CD4-positive, alpha-beta T cell treated with Interleukin-17A for 4 hours (primary cell): ENCODE results near the gene CELSR2.
"Not testable (repeated sequence)": the region's sequence is repeated elsewhere in the genome, so short reads cannot be mapped to it uniquely, and the experiment has no call there.

Source experiments
- DNase-seq: peaks from one replicate; pipeline ENCODE4 v3.0.0-alpha.2; 2020; ENCODE audit warnings: mixed read lengths

The CELSR2 gene, protein sequence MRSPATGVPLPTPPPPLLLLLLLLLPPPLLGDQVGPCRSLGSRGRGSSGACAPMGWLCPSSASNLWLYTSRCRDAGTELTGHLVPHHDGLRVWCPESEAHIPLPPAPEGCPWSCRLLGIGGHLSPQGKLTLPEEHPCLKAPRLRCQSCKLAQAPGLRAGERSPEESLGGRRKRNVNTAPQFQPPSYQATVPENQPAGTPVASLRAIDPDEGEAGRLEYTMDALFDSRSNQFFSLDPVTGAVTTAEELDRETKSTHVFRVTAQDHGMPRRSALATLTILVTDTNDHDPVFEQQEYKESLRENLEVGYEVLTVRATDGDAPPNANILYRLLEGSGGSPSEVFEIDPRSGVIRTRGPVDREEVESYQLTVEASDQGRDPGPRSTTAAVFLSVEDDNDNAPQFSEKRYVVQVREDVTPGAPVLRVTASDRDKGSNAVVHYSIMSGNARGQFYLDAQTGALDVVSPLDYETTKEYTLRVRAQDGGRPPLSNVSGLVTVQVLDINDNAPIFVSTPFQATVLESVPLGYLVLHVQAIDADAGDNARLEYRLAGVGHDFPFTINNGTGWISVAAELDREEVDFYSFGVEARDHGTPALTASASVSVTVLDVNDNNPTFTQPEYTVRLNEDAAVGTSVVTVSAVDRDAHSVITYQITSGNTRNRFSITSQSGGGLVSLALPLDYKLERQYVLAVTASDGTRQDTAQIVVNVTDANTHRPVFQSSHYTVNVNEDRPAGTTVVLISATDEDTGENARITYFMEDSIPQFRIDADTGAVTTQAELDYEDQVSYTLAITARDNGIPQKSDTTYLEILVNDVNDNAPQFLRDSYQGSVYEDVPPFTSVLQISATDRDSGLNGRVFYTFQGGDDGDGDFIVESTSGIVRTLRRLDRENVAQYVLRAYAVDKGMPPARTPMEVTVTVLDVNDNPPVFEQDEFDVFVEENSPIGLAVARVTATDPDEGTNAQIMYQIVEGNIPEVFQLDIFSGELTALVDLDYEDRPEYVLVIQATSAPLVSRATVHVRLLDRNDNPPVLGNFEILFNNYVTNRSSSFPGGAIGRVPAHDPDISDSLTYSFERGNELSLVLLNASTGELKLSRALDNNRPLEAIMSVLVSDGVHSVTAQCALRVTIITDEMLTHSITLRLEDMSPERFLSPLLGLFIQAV (N-terminal part only)

DNA sequence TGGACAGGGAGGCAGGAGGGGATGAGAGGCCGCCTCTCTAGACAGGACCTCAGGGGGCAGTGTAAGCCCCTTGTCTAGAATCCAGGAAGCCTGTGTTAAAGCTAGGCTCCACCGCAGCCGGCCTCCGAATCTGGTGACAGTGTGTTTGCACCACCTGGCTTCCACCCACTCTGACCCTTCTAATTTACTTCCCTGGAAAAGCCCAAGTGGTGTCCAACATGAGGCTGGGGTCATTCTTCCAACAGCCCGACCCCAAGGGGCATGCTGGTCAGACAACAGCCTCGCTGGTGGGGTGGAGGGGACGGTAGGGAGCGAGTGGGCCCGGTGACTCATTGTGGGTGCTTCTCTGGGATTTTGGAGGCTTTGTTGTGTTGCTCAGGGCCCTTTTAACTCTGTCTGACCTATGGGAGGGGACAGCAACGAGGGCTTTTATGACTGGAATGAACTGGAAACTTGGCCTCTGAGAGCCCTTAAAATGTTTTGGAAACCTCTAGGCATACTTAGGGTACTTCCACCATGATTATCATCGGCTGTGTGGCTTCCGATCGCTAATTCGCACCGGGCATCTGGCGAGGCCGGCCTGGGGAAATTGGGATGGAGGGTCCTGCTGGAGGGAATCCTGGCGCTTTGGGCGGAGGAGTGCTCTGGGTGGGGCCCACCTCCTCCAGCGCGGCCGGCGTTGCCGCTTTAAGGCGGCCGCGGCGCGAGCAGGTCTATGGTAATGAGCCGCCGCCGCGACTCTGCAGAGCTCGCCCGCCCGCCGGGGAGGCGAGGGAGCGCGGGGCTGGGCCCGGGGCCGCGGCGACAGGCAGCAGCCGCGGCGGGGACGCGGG, at the start of gene CELSR2:
Gene CELSR2 (plus strand): TSS at position 743 of the 833 bp plus-strand sequence. CDS start 541 bp downstream, outside the sequence.
- peak; percentile 70 for DNase-seq

- DNase-seq, result peak; percentile 33
Observed at GRCh38 chr1:109199710-109200109, 49.6 kb upstream of the CELSR2 start.

DNA sequence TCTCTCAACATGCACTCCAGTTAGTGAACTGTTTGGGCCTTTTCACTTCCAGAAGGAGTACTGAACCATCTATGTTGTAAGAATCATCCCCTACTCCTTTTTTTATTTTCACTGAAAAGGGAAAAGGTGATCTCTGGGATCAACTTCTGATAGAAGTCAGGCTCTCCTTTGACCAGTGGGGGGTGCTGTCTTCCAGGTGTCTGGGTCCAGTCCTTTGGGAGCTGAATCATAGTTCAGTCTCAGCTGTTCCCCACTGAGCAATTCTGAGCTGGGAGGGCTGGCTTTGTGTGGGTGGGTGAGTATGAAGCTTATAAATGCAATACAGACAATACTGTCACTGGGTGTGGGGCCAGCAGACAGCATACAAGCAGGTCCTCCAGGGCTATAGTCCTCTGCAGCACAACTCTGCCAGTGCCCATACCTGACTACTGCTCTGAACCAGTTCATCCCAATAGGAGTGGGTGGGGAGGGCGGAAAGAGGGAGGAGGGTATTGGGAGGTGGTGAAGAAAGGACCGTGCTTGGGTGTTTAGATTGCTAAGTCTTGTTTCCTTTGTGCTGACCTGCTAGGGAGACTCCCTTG, 48.1 kb upstream of the CELSR2 start:
- DNase-seq, result peak; percentile 34

DNA sequence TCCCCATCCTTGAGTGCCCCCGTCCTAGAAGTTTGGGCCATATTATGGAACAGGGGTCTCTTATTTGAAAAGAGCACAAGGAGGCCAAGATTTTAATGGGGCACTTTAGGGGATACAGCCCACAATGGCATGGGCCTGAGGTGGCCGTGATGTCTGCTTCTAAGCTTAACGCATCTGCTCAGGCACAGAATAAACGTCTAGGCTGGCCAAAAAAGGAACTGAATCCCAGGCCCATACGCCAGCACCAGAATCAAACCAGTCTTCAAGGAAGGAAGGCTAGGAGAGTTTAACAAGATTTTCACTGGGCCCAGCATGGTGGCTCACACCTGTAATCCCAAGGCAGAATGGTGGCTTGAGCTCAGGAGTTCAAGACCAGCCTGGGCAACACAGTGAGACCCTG, 44.9 kb upstream of the CELSR2 start:
- no peak for DNase-seq

GRCh38 chr1:109206339-109206738, 43.0 kb upstream of the CELSR2 start:
- DNase-seq, result no peak

GRCh38 chr1:109207467-109208103, 41.8 kb upstream of the CELSR2 start:
- DNase-seq, result no peak

- no peak for DNase-seq
Observed at GRCh38 chr1:109208394-109208793, 40.9 kb upstream of the CELSR2 start.

DNA sequence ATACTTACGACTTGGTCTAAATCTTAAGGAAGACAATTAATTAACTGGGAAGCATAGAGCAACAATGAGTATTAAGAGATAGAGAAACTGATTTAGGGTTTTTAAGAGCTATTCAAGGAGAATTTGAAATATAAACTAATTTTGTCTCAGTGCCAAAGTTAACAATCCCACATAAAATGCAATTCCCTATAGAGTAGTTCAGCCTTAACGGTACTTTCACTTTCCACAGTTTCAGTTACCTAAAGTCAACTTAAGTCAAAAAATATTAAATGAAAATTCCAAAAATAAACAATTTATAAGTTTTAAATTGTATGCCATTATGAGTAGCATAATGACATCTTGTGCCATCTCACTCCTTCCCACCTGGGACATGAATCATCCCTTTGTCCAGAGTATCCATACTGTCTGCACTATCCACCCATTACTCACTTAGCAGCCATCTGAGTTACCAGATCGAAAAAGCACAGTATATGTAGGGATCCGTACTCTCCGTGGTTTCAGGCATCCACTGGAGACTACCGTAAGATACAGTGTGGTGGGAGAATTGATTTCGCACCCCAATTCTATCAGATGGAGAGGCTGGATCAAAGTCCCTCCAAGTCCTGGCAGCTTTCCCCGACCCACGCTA, 40.4 kb upstream of the CELSR2 start:
- no peak for DNase-seq

DNA sequence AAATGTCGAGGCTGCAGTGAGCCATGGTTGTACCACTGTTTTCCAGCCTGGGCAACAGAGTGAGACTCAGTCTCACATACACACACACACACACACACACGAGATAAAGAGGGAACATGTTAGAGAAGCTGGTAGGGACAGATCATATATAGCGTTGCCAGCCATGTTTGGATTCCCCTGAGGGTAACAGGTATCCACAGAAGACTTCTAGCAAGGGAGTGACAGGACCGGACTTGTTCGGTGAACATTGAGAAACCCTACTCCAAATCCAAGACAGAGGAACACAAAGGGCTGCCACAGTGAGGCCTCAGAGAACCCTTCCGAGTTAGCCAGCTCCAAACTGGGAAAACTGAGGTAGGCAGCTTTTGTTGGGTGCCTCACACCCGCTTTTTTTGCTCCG, 39.3 kb upstream of the CELSR2 start:
- no peak for DNase-seq

DNA sequence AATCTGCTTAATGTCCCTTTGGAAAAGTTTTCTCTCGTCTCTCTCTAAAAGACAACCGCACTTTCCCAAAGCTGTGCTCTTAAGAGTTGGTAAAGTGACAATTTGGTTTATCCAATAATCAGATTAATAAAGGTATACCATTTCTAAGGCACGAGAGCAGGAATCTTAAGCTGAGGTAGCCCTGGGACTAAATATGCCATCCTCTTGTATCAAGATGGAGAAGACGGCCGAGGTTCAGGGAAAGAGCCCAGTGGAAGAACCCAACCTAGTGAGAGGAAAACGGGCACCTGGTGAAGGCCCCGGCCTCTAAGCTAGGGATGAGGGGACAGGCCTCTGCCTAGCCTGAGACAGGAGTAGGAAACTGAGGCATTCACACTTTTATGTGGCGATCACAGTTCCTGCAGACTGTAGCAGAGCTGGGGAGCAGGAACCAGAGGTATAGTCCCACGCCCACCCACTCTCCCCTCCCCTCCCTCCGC, 36.0 kb upstream of the CELSR2 start:
- no peak for DNase-seq

DNA sequence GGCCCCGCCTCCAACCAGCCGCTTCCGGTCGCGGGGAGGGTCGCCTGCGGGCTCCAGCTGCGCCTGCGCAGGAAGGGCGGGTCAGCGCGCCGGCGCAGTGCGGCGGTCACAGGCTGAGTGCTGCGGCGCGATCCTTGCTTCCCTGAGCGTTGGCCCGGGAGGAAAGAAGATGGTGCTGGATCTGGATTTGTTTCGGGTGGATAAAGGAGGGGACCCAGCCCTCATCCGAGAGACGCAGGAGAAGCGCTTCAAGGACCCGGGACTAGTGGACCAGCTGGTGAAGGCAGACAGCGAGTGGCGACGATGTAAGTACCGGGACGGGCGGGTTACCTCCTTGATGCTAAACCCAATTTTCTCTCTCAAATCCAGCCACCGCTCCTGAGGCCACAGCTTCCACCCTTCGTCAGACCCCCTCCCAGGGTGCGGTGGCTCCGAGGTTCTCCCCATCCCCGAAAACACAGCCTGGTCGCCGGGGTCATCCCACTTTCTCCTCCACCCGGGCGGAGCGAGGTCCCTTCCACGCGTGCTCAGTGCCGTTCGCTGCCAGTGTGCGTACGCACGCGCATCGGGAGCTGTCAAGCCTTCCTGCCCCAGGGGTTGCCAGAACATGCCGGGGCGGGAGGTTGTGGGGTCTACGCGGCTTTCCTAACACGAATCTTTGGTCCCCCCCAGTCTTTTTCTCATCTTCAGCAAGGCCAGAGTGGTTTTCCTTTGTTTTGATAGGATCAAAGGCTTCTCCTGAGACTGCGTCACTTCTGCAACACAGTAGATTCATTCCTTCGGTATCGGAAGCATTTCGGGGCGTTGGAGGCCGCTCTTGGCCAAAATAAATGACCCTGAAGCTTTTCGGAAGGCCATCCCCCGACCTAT, 35.3 kb upstream of the CELSR2 start, which contains the start of gene SARS1:
Gene SARS1 (plus strand): TSS at position 95 of the 870 bp plus-strand sequence. CDS start 75 bp downstream, at position 170.
- DNase-seq, result peak; percentile 94

DNA sequence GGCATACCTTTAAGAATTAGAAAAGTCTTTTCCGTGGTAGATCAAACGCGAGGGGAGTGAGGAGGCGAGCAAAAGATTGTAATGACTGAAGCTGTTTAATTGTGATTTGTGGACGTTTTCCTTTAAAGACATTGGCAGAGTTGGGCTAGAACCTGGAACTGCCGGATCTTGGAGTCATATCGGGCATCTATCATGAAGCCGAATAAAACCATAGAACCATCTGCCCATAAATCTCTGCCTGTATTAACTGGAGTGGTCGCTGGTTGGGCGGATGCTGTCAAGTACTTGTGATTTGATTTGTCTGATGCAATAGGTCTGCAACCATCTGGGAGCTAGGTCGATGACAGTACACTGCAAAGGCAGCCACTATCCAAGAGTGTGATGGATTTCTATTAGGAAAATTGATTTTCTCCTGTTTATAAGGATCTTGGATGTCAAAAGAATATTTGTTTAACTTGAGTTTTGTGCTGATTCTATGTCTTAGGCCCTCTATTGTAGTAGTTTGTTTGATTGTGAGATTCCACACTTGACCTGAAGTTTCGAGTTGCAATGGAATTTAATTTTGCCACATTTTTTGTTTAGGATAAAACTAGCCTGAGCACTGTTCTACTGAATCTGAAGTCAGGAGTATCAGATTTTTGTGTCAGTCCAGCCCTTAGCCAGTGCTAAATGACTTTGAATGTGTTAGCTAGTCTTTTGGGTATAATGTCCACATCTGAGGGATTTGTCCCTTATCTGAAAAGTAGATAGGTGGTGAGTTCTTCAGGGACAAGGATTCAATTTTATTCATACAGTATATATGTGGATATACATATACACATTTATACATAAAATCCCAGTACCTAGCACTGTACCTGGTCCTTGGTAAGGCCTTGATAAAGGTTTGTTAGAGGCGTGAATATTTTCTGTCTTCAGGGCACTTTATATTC, 34.4 kb upstream of the CELSR2 start:
- peak; percentile 41 for DNase-seq

DNA sequence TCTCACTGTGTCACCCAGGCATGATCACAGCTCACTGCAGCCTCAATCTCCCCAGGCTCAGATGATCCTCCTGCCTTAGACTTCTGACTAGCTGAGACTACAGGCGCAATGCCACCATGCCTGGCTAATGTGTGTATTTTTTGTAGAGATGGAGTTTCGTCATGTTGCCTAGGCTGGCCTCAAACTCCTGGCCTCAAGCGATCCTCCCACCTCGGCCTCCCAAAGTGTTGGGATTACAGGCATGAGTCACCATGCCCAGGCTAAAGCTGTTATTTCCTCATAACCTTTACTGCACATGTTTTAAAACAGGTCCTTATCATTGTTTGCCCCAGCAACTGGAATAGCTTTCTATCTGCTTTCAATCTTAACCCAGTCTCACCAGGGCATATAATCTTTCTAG, 32.7 kb upstream of the CELSR2 start:
- DNase-seq, result no peak

- DNase-seq, result no peak
Observed at GRCh38 chr1:109218516-109218915, 30.8 kb upstream of the CELSR2 start.

DNA sequence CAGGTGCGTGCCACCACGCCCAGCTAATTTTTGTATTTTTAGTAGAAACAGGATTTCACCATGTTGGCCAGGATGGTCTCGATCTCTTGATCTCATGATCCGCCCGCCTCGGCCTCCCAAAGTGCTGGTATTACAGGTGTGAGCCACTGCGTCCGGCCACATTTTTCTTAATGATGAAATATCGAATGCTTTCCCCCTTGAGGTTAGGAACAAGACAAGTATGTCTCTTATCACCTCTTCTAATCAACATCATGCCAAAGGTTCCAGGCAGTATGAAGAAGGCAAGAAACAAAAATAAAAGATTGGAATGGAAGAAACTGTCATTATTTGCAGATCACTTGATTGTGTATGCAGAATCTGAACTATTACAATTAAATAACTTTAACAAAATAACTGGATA, 28.1 kb upstream of the CELSR2 start:
- not testable (repeated sequence) for DNase-seq

DNA sequence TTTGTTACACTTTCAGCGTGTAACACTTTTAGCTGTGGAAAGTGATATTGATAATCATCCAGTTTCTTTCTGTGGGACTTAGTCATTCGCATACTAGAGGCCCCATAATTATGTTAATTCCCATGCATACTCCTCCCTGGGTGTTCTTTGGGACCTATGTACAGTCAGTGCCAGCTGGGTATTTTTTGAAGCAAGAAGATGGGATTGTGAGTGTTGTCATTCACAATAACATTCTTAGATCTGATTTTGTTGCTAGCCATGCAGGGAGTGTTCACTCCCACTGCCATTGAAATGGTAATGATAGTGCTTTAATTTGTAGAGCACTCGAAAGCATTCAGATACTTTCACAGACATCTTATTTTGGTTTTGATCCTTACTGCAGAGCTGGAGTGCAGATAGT, 24.0 kb upstream of the CELSR2 start:
- DNase-seq, result no peak

- DNase-seq, result no peak
Observed at GRCh38 chr1:109225711-109226445, 23.5 kb upstream of the CELSR2 start.

DNA sequence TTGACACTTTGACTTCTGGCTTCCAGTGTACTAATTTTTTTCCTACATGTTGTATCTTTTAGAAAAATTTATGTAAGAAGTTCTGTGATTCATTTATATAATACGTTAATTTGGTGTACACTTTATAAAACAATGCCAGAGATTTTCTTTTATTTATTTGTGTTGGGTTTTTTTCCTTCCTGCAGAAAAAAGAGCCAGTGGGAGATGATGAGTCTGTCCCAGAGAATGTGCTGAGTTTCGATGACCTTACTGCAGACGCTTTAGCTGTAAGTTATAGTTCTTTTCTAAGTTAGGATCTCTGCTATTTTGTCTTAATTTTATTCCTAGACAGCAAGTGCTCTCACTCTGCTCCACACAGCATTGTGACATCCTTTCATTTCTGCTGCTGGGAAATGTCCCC, 21.2 kb upstream of the CELSR2 start:
- DNase-seq, result no peak
